SJCRH30 (cell line): Measurements from ENCODE around the gene KCNN2. TPM values are rescaled to one million over a fixed set of nuclear protein-coding genes. Genes with fewer than 3 reads are reported as not detected.

ENCODE experiments used
- DNase-seq, 2 experiments: peaks; one replicate each; pipeline ENCODE4 v3.0.0-alpha.2; 2015 to 2020
- H3K27ac ChIP-seq: fragments of 250-450 bp; sonication (Bioruptor Pico); 2 replicates; pipeline ENCODE4 v1.5.1; 2020; ENCODE audit warnings: mild to moderate bottlenecking, moderate library complexity
- H3K27me3 ChIP-seq: fragments of 250-450 bp; sonication (Bioruptor Pico); 2 replicates; pipeline ENCODE4 v1.5.1; 2020; ENCODE audit warnings: mild to moderate bottlenecking, moderate library complexity
- H3K36me3 ChIP-seq: fragments of 250-450 bp; sonication (Bioruptor Pico); 2 replicates; pipeline ENCODE4 v1.5.1; 2020; ENCODE audit warnings: mild to moderate bottlenecking, moderate library complexity
- H3K4me1 ChIP-seq: fragments of 250-450 bp; sonication (Bioruptor Pico); 2 replicates; pipeline ENCODE4 v1.5.1; 2020; ENCODE audit warnings: mild to moderate bottlenecking, moderate library complexity
- H3K4me3 ChIP-seq: fragments of 250-450 bp; sonication (Bioruptor Pico); 2 replicates; pipeline ENCODE4 v1.5.1; 2020; ENCODE audit warnings: mild to moderate bottlenecking, moderate library complexity
- H3K9me3 ChIP-seq: fragments of 250-450 bp; sonication (Bioruptor Pico); replicated peaks from 2 replicates; pipeline ENCODE4 v1.5.1; 2020; ENCODE audit warnings: mild to moderate bottlenecking, moderate library complexity
- total RNA-seq: library from RNA; depleted of rRNA; stranded (reverse); fragments of >200 nt; shearing (Covaris generic); gene quantifications from 2 replicates; pipeline ENCODE4 v1.2.3, GENCODE V29; 2014

The KCNN2 gene
- total RNA-seq, 1 experiment from 2014 or later = not detected

DNA sequence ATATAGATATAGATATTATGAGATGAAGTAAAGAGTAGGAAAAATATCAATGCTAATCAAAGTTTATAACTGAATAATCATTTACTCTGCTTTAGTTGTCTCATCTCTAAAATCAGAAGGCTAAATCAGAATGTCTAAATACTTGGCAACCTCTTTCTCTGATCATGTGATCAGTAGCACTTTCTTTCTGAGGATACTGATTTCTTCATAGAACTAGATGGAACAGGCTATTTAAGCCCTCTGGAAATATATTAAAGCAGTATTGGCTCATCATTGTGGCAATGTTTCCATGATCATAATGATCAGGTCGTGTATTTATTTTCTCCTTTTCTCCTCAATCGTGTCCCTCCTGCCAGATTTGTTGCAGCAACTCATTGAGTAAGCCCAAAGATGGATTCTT is 109.7 kb downstream of the KCNN2 start:
- DNase-seq = no peak
- Histone ChIP-seq H3K4me3 (no peak overlapping the region), H3K27me3 (no peaks in the 10 kb centered on the region), H3K4me1 (no peaks in the 10 kb centered on the region), H3K36me3 (no peaks in the 10 kb centered on the region), H3K27ac (no peak overlapping the region), H3K9me3 (0 out of 2 replicates have a peak, but pooled peaks cover 4% of the 10 kb centered on the region)

DNA sequence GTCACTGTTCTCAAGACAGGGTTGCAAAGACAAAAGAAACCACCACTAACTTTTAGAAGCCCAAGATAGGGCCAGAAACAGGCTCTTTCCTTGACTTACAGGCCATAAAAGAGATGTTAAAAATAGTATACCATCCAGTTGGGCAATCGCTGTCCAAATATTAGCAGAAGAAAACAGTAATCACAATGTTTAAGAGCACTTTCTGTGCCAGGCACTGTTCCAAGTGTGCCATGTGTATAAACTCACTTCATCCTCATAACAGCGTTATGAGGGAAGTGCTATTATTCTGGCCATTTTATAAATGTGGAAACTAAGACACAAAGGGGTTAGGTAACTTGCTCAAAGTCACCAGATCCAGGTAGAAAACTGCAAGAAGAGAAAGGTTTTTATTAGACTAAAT is 111.7 kb downstream of the KCNN2 start:
- DNase-seq = no peak

DNA sequence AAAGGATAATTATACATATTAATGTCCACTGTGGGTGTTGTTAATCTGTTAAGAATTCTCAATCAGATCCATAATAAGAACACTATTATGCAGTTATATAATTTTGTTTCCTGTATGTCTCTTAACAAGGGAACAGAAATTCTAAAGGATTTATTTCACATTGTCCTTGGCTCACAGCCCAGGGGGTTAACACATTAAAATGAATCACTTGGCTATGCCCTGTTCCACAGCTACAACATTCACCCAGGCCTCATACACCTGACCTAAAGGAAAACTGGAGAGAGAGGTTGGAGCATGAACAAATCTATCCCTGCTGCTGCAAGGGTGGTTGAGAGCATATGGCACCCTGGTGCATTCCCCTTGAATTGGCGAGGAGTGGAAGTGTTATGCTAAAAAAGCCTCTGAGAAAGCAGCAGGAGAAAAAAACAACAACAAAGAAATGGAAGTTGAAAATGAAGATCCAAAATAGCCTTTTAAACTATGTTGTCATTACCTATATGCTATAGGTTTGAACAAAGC is 116.0 kb downstream of the KCNN2 start:
- Histone ChIP-seq H3K27me3 (no peaks in the 10 kb centered on the region), H3K27ac (no peak overlapping the region), H3K9me3 (no peaks in the 10 kb centered on the region), H3K4me3 (no peak overlapping the region), H3K4me1 (no peaks in the 10 kb centered on the region), H3K36me3 (no peaks in the 10 kb centered on the region)
- DNase-seq = no peak

More for the DNA sequence above, 111.7 kb downstream of the KCNN2 start:
- Histone ChIP-seq H3K4me3 (no peak overlapping the region), H3K4me1 (no peaks in the 10 kb centered on the region), H3K27me3 (no peaks in the 10 kb centered on the region), H3K27ac (no peak overlapping the region), H3K9me3 (0 out of 2 replicates have a peak, but pooled peaks cover 4% of the 10 kb centered on the region), H3K36me3 (no peaks in the 10 kb centered on the region)

DNA sequence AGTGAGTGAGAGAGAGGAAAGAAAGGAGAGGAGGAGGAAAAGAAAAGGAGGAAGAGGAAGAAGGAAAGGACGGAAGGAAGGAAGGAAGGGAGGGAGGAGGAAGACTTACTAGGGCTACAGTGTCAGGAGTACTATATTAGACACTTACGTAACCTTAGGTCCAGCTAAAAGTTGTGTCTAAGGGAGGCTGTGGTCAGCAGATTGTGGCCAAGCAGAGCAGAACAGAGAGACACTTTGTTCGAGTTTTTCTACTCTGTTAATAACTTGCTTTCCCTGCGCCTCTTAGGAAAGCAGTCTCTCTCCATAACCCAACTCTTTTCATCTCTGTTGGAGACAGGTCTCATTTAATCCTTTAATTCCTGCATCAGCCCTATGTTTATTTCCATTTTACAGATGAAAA is 138.9 kb downstream of the KCNN2 start:
- H3K4me3 ChIP-seq = no peak overlapping the region
- H3K4me1 ChIP-seq = no peaks in the 10 kb centered on the region
- no peaks in the 10 kb centered on the region for H3K36me3 ChIP-seq
- no peaks in the 10 kb centered on the region for H3K9me3 ChIP-seq
- H3K27me3 ChIP-seq = no peaks in the 10 kb centered on the region
- H3K27ac ChIP-seq = no peak overlapping the region
- DNase-seq = no peak

DNA sequence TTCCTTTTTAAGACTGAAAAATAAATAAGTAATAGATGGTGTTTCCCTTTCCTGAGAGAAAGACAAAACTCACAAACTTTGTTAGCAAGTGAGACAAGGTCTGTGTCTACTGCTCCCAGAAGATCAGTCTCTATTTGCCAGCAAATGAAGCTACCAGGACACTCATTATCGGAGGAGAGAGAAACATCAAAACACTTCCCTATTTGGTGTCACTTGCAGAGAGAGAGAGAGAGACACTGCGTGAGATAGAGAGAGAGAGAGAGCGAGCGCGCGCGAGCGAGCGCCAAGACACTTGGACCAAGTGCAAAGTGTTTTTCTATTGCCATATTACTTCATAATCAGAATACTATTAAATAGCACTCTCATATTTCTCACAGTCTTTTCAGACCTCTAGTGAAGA is 142.7 kb downstream of the KCNN2 start:
- H3K9me3 ChIP-seq = no peaks in the 10 kb centered on the region
- H3K36me3 ChIP-seq = no peaks in the 10 kb centered on the region
- H3K27me3 ChIP-seq = no peaks in the 10 kb centered on the region
- no peaks in the 10 kb centered on the region for H3K4me1 ChIP-seq
- H3K4me3 ChIP-seq = no peak overlapping the region
- no peak for DNase-seq
- no peak overlapping the region for H3K27ac ChIP-seq

DNA sequence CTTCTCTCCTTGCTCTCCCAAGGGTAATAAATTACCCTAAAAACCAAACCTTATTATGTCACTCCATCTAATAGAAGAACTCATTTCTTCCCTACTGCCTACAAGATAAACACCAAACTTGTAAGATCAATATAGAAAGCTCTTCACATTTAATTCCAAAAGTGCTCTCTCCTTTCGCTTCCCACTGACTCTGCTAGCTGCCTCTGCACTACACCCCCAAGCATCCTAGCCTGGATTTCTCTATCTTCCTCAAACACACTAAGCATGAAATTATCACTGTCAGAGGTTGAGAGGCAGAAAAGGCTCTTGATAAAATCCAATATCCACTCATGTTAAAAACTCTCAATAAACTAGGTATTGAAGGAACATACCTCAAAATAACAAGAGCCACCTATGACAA is 162.4 kb downstream of the KCNN2 start:
- H3K36me3 ChIP-seq = no peaks in the 10 kb centered on the region
- DNase-seq = no peak
- H3K4me1 ChIP-seq = no peaks in the 10 kb centered on the region
- no peak overlapping the region for H3K4me3 ChIP-seq
- no peaks in the 10 kb centered on the region for H3K27me3 ChIP-seq
- H3K27ac ChIP-seq = no peak overlapping the region
- no peaks in the 10 kb centered on the region for H3K9me3 ChIP-seq

DNA sequence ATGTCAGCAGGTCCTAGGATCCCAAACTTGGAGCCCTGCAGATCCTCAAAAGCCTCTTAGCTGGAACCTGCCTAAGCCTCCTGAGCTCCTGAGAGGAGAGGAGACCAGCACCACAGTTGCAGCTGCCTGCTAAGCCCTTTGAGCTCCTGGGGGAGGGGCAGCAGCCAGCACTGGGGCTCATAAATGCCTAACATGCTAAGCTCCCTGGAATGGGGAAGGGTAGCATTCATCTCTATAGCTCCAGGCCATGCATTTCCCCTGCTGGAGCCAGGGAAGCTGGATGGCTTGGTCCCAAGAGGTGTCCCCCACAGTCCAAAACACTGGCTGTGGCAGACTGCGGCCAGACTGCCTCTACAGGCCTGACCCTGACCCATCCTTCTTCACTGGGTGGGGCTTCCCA is 182.7 kb downstream of the KCNN2 start:
- Histone ChIP-seq H3K27me3 (no peaks in the 10 kb centered on the region), H3K4me3 (no peak overlapping the region), H3K27ac (no peak overlapping the region), H3K4me1 (no peaks in the 10 kb centered on the region), H3K36me3 (no peaks in the 10 kb centered on the region), H3K9me3 (no peaks in the 10 kb centered on the region)
- peak; percentile 38 to 44 for DNase-seq
